ENCODE results near the gene ZNF853.
A peak's percentile ranks its signal among the peaks of the same experiment; 100 is the strongest.
"Not testable (repeated sequence)": the region's sequence is repeated elsewhere in the genome, so short reads cannot be mapped to it uniquely, and the experiment has no call there.

Gene ZNF853

GRCh38 chr7:6606866-6607583, 8.4 kb upstream of the ZNF853 start:
- DNase-seq: no peak

GRCh38 chr7:6607651-6608051, 7.8 kb upstream of the ZNF853 start:
- DNase-seq: no peak

- no peak for DNase-seq
Measured at GRCh38 chr7:6608081-6608480, 7.3 kb upstream of the ZNF853 start.

- DNase-seq: no peak
Measured at GRCh38 chr7:6608794-6609193, 6.6 kb upstream of the ZNF853 start.

GRCh38 chr7:6612819-6613218, 2.6 kb upstream of the ZNF853 start:
- no peak for DNase-seq

- DNase-seq: no peak
Measured at GRCh38 chr7:6613706-6614105, 1.7 kb upstream of the ZNF853 start.

GRCh38 chr7:6615723-6616555, 529 bp downstream of the ZNF853 start:
- DNase-seq: peak; percentile 63

- no peak for DNase-seq
Measured at GRCh38 chr7:6616854-6617643, 1.6 kb downstream of the ZNF853 start.

- no peak for DNase-seq
Measured at GRCh38 chr7:6618621-6619020, 3.2 kb downstream of the ZNF853 start.

GRCh38 chr7:6619961-6620360, 4.6 kb downstream of the ZNF853 start:
- DNase-seq: no peak

GRCh38 chr7:6621195-6622133, 6.1 kb downstream of the ZNF853 start:
- DNase-seq: no peak

- no peak for DNase-seq
Measured at GRCh38 chr7:6622134-6622710, 6.8 kb downstream of the ZNF853 start.

GRCh38 chr7:6623589-6624245, 8.3 kb downstream of the ZNF853 start:
- no peak for DNase-seq

- no peak for DNase-seq
Measured at GRCh38 chr7:6624246-6624611, 8.8 kb downstream of the ZNF853 start.

- DNase-seq: peak; percentile 42
Measured at GRCh38 chr7:6628045-6628444, 12.6 kb downstream of the ZNF853 start.

GRCh38 chr7:6630007-6630849, 14.8 kb downstream of the ZNF853 start:
- DNase-seq: no peak

- DNase-seq: no peak
Measured at GRCh38 chr7:6631605-6632004, 16.2 kb downstream of the ZNF853 start.

- no peak for DNase-seq
Measured at GRCh38 chr7:6634021-6634420, 18.6 kb downstream of the ZNF853 start.

- DNase-seq: not testable (repeated sequence)
Measured at GRCh38 chr7:6634971-6635370, 19.6 kb downstream of the ZNF853 start.

- DNase-seq: no peak
Measured at GRCh38 chr7:6636741-6637543, 21.5 kb downstream of the ZNF853 start, which contains the start of gene ZNF316. ZNF316 (plus strand) TSS chr7:6637318; CDS start chr7:6642410, 5,092 bp downstream.

Data from NCI-H510A treated with DMSO at 0.1 percent for 48 hours (cell line).